GM08714 (cell line): ENCODE results near the gene HSPA6.
"Not testable (repeated sequence)": the region's sequence is repeated elsewhere in the genome, so short reads cannot be mapped to it uniquely, and the experiment has no call there.

Experiments used
- H3K4me3 ChIP-seq: fragments of 200-500 bp; sonication (Bioruptor generic); 2 replicates; pipeline ENCODE4 v1.5.1; 2014; ENCODE audit warnings: mild to moderate bottlenecking, low read length, inconsistent platforms
- ZNF274 ChIP-seq: IDR thresholded peaks from 2 replicates; pipeline ENCODE4 v1.6.1; 2012; ENCODE audit warnings: mild to moderate bottlenecking, low read depth, low read length

The HSPA6 gene

DNA sequence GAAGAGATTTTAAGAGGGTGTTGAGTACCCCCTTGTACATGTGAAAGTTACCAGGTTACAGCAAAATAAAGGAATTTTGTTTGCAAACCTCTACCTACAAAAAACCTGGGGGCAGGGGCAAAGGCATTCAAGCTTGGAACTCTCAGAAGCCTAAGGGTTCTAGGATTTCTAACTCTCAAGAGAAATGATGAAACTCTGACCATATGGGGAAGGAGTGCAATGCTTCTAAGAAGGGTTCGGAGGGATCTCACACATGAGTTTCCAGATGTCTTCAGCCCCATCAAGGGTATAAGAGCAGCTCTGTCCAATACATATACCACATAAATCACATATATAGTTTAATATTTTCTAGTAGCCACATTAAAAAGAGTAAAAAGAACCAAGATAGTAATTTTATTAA, 26.4 kb upstream of the HSPA6 start:
- H3K4me3 ChIP-seq = no peak overlapping the region
- TF ChIP-seq ZNF274 = no peak

DNA sequence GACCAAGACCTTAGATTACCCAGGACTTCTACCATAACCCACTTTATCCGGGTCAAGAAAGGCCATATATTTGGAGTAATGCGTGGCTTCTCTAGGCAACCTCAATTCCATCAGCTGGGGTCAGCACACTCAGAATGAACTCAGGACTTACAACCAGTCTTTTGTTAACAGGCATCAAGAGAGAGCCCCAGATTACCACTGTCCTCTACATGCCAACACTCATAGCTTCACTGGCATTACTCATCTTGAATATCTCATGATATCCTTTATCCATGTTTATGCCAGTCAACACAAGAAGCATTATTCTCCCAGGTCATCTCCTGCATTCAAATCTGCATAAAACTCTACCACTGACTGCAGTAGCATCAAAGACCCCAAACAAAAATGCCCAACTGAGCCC, 25.7 kb upstream of the HSPA6 start:
- no peak overlapping the region for H3K4me3 ChIP-seq
- TF ChIP-seq ZNF274 = no peak

DNA sequence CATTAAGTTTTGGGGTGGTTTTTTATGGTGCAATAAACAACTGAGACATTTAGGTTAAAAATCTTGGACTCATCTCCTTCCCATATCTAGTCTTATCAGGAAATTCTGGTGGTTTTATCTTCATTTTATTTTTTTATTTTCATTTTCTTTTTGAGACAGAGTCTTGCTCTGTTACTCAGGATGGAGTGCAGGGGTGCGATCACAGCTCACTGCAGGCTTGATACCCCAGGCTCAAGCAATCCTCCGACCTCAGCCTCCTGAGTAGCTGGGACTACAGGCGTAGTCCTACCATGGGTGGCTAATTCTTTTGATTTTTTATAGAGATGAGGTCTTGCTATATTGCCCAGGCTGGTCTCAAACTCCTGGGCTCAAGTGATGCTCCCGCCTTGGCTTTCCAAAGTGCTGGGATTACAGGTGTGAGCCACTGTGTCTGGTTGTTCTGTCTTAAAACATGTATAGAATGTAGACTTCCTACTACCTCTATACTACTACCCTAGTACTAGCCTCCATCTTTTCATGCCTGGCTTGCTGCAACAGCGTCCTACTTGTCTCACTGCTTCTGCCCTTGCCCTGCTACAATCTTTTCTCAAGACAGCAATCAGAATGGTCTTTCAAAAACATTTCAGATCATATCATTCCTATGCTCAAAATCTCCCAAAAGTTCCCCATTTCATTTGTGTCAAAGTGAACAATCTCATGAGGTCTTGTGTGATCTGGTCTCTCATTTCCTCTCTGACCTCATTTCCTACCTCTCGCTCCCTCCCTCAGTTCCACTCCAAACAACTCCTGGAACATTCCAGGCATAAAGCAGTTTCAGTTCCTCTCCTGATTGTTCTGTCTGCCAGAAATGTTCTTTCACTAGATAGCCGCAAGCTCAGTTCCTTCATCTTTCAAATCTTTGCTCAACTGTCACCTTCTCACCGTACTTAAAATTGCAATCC, 25.0 kb upstream of the HSPA6 start:
- H3K4me3 ChIP-seq = no peak overlapping the region
- TF ChIP-seq ZNF274 = no peak

DNA sequence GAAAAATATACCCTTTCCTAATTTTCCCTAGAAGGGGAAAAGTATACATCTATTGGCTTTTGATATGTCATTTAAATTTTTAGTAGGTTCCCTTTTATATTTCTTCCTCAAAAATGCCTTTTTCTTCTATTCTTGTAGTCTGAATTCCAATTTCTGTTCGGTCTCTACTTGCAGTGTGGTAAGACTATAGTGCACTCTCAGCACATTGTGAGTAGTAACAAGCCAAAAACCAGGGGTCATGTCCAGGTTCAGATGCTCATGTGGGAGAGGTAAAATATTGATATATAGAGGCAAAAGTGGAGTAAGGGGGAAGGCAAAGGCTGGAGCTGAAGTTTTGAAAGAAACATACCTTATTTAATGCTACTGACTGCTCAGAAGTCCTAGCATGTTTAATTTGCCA, 23.1 kb upstream of the HSPA6 start:
- no peak overlapping the region for H3K4me3 ChIP-seq
- TF ChIP-seq ZNF274 = no peak

DNA sequence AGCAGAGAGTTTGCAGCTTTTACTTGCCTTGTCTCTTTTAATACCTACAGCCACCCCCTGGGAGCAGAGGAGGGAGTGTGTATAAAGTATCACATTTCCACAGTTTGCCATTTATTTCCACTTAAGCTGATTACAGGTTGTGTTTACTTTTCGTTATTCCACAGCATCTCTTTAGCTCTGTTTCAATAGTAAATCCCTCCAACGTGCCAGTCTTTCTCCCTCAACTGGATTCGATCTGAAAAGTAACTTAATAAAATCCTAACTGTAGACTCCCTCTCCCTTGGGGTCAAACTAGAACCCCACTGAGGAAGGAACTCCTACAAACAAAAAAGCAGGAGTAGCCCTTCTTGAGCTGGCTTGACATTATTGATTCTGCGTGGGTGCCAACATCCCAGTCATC, 22.2 kb upstream of the HSPA6 start:
- no peak for TF ChIP-seq ZNF274
- no peak overlapping the region for H3K4me3 ChIP-seq

DNA sequence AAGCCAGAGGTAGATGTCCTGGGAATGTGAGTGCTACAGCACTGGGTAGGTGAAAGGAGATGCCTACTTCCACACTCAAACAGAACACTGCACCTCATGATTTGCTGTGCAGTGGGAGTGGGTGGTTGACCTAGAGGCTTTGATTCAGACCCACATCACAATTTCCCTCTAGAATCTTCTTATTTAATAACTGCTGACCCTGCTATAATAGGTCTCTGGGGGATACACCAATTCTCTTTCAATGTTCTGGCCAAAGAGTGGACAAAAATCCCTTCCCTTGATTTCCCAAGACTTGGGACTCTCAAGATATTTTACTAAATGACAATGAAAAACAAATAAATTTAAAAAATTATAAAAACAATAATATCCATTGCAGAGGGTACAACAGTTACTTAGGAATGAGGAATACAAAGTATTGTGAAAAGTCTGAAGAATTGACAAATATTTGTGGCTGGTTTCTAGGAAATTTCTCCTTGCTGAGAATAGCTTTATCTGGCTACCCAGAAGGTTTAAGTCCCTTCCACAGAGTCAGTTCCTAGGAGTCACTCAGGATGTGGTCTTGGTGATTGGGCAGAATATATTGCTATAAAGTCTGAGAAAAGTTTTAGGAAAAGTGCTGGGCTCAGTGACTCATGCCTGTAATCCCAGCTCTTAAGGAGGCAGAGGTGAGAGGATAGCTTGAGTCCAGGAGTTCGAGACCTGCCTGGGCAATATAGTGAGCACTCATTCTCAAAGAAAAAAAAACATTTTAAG, 21.5 kb upstream of the HSPA6 start:
- H3K4me3 ChIP-seq = no peak overlapping the region
- TF ChIP-seq ZNF274 = no peak

DNA sequence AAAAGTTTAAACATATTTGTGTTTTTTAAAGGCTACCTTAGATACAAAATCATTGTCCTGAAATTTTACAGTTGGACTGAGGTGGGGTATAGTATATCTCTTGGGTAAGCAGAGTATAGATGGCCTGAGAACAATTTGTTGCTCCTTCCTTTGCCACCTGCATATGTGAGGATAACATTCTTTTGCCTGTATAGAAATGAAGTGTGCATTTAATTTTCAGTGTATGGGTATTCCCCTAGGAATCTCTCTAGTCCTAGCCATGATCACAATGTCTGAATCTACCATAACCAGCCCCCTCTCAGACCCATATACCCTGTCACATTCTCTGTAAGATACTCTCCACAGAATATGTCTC, 21.0 kb upstream of the HSPA6 start:
- TF ChIP-seq ZNF274 = no peak

DNA sequence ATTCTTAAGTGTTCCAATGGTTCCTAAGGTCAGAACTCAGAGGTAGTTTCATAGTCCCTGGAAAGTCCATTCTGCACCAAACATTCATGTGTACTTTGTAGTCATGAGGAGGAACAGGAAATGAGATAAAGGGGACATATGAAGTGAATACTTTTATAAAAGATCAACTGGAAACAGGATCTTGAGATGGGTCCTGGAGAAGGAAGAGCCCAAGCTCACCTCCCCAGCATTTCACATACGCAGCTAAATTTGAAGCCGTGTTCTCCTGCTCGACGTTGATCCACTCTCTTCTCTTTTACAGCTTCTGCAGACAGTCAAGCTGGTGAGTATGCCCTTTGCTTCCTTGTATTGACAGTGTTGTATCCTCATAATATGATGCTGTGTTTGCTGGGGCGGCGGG, 18.7 kb upstream of the HSPA6 start:
- TF ChIP-seq ZNF274 = no peak
- no peak overlapping the region for H3K4me3 ChIP-seq

More for the DNA sequence above, 21.0 kb upstream of the HSPA6 start:
- no peak overlapping the region for H3K4me3 ChIP-seq

DNA sequence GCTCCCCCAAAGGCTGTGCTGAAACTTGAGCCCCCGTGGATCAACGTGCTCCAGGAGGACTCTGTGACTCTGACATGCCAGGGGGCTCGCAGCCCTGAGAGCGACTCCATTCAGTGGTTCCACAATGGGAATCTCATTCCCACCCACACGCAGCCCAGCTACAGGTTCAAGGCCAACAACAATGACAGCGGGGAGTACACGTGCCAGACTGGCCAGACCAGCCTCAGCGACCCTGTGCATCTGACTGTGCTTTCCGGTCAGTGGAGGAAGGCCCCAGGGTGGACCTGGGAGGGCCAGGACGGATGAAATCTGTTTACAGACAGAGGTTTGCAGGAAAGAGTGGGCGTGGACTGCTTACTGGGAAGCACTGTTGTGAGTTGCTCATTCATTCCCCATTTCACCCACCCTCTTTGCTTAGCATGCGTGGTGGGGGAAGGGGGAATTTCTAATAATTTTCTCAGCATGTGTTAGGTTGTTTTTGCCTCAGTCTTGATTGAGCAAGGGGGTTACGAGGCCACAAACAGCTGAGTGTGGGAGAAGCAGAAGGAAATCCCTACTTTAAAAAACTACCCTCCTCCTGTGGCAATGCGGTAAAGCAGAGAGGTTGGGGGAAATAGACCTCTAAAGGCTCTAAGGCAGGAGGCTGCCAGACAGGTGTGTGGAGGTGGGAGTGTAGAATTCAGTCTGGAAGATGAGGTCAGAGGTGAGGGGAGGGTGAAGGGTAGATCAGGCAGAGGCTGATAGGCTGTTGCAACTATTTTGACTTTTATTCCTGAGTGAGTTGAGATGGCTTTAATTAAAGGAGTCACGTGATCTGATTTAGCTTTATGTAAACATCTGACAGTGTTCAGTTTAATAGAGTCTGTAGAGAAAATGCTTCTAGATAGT, 17.8 kb upstream of the HSPA6 start:
- H3K4me3 ChIP-seq = no peak overlapping the region
- no peak for TF ChIP-seq ZNF274

DNA sequence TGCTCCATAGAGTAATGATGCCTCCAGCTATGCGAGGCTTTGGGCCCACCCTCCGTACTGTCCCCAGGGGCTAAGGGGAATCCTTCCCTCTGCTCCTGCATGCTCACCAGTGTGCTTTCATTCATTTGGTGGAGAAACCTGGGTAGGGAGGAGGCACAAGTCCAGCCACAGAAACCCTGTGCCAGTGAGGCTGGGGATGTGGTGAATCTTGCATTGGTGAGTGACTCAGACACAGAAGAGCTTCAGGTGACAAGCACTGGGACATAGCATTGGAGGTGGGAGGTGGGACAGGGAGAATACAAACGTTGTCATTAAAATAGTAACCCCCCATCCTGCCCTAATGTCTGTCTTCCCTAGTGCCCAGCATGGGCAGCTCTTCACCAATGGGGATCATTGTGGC, 13.9 kb upstream of the HSPA6 start:
- no peak overlapping the region for H3K4me3 ChIP-seq
- no peak for TF ChIP-seq ZNF274

DNA sequence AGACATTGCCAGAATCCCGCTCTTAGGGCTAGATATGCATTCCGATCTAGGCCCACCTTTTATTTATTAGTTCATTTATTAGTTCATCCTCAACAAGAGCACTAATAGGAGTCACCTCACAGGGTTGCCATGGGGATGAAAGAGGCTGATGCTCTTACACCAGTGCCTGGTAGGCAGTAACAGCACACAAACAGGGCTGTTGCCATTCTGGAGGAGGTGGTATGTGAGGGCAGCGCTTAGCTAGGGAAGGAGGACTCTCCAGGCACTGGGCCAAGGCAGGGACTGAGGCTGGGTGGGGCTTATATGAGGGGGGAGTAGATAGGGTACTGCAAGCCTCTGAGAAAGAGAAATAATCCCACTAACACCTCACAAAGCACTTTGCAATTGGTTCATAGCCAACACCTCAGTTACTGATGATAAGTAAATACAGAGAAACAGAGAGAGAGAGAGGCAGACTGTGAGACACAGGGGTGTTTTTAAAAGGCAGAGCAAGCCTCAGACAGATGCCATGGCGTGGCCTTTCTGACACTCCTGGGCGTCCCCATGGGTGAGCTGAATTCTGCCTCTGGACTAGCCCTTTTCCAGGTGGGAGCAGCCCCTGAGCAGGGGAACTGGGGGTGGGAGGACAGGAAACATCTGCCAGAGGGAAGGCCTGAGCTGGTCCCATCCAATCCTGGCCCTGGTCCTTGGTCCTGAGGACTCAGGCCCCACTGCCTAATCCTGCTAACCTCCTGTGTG, 13.2 kb upstream of the HSPA6 start:
- no peak overlapping the region for H3K4me3 ChIP-seq
- no peak for TF ChIP-seq ZNF274

DNA sequence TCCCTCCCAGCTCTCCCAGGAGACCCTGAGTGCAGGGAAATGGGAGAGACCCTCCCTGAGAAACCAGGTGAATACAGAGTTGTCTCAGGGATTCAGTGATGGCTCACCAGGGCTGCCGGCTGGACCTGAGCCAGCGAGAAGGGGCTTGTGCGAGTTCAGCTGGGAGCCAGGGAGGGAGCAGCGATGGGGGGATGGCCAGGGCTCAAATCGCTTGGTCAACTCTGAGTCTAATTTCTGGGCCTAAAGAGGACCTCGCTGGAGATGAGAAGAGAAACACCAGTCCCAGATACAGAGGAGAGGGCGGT, 12.6 kb upstream of the HSPA6 start:
- H3K4me3 ChIP-seq = no peak overlapping the region
- no peak for TF ChIP-seq ZNF274

DNA sequence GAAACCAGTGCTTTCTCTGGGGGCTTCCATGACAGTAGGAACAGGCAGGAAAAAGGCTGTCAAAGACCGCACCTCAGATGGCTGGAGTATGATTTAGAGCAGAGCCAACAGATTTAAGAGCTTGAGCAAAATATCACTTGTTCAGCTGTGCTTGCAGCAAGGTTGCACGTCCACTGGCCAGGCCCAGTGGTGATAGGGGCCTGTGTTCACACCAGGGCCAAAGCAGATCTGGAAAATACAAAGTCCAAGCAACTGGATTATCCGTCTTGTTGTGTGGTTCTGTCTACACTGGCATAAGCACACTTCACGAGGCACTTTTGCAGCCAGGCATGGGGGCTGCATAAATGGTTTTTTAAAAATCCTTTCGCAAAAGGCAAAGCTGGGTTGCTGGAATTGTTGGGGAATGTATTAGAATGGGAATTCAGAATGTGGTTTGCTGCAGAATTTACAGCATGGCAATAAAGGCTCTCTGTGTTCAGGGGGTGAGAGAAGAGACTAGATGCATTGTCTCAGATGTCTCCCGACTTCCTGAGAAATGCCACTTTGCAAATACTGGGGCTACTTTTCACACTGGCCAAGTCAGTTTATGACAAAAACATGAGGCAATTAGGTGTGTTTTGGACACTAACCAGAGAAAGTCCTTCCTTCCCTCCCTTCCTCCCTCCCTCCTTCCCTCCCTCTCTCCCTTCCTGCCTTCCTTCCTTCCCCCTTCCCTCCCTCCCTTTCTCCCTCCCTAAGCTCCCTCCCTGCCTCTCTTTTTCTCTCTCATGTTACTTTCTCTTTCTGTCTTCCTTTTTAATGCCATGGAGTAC, 11.5 kb upstream of the HSPA6 start:
- H3K4me3 ChIP-seq = not testable (repeated sequence)

DNA sequence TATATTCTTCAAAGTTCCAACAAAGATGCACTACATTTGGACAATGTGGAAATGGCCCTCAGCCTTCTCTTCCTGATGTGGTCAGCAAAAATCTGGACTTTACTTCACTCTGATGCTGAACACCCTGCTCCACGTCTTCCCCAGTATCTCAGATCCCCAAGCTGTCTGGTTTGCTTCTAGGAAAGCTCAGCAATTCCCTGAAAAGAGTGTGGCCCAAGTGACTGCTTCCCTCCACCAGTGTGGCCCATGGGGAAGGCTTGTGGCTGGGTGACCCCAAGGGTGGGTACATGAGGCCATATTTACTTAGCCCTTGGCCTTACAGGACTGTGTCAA, 10.9 kb upstream of the HSPA6 start:
- H3K4me3 ChIP-seq = not testable (repeated sequence)

DNA sequence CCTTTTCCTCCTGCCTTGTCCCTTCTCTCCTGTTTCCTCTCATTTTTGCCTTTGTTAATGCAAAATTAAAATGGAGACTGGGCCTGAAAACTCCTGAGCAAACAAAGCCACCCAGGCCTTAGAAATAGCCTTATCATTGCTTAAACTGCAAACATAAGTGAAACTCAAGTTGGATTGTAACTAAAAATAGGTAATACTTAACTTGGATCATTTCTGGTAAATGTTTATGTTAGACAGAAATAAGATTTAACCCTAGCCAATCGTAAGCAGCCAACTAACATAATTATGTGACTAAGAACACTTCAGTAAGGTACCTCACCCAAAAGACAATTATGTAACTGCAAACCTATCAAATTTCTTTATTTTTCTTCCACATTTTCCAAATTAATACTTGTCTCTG, 10.4 kb upstream of the HSPA6 start:
- H3K4me3 ChIP-seq = not testable (repeated sequence)

DNA sequence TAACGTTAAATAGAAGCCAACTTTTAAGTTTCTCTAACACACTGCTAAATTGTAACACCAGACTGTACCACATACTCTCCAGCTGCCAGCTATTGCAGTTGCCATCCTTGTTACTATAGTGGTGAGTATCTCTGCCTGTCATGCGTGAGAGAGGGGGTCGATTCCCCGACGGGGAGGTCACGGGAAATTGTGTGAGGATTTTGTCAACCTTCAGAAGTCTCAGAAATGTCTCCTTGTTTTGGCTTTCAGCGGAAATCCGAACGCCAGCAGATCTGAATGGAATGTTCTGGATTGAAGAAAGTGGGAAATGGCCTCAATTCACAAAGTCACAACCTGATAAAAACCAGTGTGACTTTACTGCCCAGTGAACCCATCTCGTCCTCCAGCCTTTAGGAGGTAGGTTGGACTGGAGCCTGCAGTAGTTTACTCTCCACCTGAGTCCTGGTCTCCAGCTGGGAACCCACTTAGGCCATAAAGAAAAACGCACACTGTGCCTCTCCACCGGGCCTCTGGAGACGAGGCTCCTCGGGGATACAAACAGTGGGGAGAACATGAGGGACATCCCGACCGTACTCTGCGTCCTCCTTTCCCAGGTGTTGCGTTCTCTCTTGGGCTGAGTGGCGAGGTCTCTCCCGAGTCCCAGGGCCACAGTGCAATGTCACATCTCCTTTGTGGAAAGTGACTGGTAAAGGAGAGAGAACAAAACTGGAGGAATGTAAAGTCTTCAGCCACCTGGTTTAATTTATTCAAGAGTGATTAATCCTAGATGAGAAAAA, 1.1 kb upstream of the HSPA6 start:
- H3K4me3 ChIP-seq = not testable (repeated sequence)

DNA sequence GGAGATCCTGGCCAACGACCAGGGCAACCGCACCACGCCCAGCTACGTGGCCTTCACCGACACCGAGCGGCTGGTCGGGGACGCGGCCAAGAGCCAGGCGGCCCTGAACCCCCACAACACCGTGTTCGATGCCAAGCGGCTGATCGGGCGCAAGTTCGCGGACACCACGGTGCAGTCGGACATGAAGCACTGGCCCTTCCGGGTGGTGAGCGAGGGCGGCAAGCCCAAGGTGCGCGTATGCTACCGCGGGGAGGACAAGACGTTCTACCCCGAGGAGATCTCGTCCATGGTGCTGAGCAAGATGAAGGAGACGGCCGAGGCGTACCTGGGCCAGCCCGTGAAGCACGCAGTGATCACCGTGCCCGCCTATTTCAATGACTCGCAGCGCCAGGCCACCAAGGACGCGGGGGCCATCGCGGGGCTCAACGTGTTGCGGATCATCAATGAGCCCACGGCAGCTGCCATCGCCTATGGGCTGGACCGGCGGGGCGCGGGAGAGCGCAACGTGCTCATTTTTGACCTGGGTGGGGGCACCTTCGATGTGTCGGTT, 477 bp downstream of the HSPA6 start:
- H3K4me3 ChIP-seq = peak overlapping the region; percentile 34; the same call in 1 of the 2 replicates

DNA sequence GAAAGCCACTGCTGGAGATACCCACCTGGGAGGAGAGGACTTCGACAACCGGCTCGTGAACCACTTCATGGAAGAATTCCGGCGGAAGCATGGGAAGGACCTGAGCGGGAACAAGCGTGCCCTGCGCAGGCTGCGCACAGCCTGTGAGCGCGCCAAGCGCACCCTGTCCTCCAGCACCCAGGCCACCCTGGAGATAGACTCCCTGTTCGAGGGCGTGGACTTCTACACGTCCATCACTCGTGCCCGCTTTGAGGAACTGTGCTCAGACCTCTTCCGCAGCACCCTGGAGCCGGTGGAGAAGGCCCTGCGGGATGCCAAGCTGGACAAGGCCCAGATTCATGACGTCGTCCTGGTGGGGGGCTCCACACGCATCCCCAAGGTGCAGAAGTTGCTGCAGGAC, 981 bp downstream of the HSPA6 start:
- H3K4me3 ChIP-seq = peak overlapping the region; percentile 34; the same call in 1 of the 2 replicates
